Astrocyte (in vitro differentiated cells and primary cell): ENCODE data around the gene PUM2.

Source experiments
- EZH2 ChIP-seq: IDR thresholded peaks from 2 replicates; pipeline ENCODE4 v1.6.1; 2012; ENCODE audit warnings: mild to moderate bottlenecking, low read length, inconsistent platforms; ENCODE audit not compliant: insufficient read depth
- TF ChIP-seq, protein P1 (sequence below): IDR thresholded peaks from 2 replicates; pipeline ENCODE4 v1.5.1; 2011; ENCODE audit warnings: low read depth, mild to moderate bottlenecking, inconsistent platforms, low read length, moderate library complexity; ENCODE audit not compliant: insufficient read depth

DNA sequence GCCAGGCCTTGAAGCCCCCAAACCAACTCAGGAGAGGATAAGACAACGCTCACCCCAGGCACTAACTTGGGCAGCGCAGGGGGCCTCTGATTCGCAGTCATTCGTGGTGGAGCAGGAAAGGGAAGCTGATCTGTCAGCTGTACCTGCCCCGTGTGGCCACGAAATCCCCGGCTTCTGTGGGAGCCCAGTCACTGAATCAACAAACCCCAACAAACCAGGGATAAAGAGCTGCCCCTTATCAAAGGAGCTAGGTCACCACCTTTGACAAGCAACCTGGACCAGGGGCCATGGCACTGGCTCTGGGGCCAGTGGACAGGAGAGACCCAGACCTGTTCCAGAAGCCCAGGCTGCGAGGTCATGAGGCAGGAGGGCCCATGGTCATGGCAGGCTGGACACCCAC, 140.2 kb downstream of the PUM2 start:
- TF ChIP-seq EZH2 = no peak
- TF ChIP-seq, protein P1, sequence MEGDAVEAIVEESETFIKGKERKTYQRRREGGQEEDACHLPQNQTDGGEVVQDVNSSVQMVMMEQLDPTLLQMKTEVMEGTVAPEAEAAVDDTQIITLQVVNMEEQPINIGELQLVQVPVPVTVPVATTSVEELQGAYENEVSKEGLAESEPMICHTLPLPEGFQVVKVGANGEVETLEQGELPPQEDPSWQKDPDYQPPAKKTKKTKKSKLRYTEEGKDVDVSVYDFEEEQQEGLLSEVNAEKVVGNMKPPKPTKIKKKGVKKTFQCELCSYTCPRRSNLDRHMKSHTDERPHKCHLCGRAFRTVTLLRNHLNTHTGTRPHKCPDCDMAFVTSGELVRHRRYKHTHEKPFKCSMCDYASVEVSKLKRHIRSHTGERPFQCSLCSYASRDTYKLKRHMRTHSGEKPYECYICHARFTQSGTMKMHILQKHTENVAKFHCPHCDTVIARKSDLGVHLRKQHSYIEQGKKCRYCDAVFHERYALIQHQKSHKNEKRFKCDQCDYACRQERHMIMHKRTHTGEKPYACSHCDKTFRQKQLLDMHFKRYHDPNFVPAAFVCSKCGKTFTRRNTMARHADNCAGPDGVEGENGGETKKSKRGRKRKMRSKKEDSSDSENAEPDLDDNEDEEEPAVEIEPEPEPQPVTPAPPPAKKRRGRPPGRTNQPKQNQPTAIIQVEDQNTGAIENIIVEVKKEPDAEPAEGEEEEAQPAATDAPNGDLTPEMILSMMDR = no peak
